GM20000 (cell line): Measurements from ENCODE around the gene MDP1.
A peak's percentile ranks its signal among the peaks of the same experiment; 100 is the strongest.

Source experiments
- DNase-seq: peaks from one replicate; pipeline ENCODE4 v3.0.0; 2012; ENCODE audit warnings: low spot score
- TF ChIP-seq, protein P1 (sequence below): IDR thresholded peaks from 2 replicates; pipeline ENCODE4 v1.5.1; 2012; ENCODE audit warnings: mild to moderate bottlenecking, control low read depth; ENCODE audit errors: extremely low read depth, missing control alignments

Gene MDP1

DNA sequence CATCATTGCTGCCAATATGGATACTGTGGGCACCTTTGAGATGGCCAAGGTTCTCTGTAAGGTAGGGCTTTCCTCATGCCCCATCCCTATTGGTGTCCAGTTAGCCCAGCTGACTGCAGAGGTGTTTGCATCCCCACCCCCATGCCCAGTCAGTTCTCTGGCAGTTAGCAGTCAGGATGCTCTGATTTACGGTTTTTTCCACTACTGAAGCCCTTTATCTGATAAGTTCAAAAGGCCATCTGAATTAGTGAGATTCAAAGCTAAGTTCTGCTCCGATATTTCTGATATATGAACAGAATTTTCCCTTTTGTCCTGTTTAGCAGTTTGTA, 17.6 kb upstream of the MDP1 start:
- DNase-seq = no peak
- TF ChIP-seq, protein P1, sequence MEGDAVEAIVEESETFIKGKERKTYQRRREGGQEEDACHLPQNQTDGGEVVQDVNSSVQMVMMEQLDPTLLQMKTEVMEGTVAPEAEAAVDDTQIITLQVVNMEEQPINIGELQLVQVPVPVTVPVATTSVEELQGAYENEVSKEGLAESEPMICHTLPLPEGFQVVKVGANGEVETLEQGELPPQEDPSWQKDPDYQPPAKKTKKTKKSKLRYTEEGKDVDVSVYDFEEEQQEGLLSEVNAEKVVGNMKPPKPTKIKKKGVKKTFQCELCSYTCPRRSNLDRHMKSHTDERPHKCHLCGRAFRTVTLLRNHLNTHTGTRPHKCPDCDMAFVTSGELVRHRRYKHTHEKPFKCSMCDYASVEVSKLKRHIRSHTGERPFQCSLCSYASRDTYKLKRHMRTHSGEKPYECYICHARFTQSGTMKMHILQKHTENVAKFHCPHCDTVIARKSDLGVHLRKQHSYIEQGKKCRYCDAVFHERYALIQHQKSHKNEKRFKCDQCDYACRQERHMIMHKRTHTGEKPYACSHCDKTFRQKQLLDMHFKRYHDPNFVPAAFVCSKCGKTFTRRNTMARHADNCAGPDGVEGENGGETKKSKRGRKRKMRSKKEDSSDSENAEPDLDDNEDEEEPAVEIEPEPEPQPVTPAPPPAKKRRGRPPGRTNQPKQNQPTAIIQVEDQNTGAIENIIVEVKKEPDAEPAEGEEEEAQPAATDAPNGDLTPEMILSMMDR = no peak

DNA sequence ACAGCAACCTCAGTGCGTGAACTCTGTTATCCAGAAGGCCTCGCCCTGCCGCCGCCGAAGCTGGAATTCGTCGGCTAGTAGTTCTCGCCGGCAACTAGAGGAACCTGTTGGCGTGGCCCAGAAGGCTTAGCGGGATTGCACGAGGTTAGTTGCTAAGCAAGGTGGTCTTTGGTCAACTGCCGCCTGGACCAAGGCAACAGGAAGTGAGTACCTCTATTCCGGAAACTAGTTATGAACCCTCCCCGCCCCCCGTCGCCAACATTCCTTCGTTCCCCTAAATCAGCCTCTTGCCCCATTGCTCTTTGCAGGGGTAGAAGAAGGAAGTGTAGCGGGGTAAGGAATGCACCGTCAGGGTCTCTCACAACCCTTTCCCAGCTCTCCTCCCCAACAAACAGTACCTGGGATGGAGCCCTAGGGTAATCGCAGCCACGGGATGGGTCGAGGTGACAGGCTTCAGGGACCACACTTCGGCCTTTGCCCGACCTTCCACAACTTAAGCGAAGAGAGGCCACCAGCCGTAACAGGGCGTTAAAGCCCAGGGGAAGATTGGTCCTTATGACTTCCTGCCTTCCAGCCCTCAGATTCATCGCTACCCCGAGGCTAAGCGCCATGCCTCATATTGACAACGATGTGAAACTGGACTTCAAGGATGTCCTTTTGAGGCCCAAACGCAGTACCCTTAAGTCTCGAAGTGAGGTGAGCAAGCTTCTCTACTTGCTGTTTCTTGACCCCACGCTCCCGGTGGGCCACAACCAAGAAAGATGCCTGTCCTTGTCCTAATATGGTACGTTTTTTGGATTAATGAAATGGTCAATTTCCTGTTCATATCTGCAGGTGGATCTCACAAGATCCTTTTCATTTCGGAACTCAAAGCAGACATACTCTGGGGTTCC, 17.0 kb upstream of the MDP1 start, which contains the start of gene GMPR2:
GMPR2 (plus strand) TSS at position 285 of the 893 bp plus-strand sequence; CDS start at position 610, 325 bp downstream.
- DNase-seq = peak; percentile 67
- TF ChIP-seq, protein P1 = no peak

DNA sequence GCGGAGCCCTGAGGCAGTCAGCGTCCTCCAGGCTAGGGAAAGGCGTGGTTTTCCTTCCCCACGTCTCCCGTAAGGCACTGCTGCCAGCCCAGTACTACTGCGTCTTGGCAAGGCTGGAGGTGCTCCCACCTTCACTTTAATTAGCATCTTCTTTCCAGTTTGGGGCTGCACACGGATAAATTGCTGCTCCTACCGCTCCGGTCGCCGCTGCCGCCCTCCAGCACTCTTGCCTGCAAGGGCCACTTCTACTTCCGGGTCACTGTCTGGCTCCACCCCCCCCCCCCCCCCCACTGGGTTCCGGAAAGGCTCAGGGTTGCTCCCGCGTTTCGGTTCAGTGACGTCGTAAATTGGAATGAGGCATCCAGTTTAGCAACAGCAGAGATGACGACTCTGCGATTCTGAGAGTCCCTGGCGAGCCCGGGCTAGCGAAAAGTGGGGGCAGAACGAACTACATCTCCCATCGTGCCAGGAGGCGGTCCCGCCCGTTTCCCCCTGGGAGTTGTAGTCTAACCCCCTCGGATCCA, 16.3 kb upstream of the MDP1 start, which contains the start of gene NEDD8:
NEDD8 (minus strand) TSS at position 247 of the 524 bp plus-strand sequence; CDS start at position 147, 100 bp downstream.
- TF ChIP-seq, protein P1 = no peak
- DNase-seq = peak; percentile 82

DNA sequence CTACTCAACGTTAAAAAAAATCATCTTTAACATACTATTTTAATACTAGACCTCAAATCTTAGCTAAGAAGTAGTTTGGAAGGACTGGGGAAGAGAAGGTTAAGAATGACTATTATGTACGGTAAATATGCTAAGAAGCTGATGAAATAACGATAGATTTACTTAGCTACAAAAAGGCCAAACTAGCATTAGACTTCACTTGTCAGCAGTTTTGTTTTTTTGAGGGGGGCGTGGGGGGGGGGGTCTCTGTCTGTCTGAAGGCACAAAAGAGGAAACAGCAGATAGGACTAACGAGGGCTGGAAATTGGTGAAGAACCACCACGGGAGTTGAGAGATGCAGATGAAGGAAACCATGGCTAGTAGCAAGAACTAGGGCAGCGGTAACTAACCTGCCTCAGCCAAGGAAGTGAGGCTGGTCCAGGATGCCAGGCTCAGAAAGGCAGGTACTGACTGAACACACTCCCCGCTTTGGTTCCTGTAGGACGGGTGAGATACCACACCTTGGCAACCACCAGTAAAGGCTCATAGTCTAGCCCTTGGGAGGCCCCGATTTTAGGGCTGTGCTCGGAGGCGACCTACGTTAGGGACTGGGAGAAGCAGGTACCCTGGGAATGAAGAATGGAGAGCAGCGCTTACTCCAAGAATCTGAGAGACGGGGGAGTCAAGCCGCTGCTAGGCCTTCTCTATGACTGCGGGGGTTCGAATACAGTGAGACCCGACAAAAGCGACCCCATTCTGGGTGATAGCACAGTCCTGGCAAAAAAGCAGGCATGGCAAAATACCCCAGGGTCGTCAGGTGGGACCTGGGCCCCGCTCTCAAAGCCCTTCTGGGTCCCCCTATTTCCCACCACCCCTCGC, 15.6 kb upstream of the MDP1 start:
- TF ChIP-seq, protein P1 = no peak

DNA sequence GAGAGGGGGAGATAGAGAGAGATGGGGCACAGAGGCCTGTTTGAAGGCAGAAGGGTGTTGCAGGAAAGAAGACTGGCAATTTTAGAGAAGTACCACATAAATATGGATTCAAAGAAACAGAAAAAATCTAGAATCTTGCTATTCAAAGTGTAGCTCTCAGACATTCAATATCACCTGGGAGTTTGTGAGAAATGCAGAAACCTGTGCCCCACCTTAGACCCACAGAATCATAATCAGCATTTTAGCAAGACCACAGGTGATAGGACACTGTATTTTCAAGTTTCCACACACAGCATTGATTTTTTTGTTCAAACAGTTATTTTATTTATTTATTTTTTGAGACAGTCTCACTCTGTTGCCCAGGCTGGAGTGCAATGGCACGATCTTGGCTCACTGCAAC, 13.0 kb upstream of the MDP1 start:
- TF ChIP-seq, protein P1 = no peak
- DNase-seq = no peak

More for the DNA sequence above, 15.6 kb upstream of the MDP1 start:
- no peak for DNase-seq

DNA sequence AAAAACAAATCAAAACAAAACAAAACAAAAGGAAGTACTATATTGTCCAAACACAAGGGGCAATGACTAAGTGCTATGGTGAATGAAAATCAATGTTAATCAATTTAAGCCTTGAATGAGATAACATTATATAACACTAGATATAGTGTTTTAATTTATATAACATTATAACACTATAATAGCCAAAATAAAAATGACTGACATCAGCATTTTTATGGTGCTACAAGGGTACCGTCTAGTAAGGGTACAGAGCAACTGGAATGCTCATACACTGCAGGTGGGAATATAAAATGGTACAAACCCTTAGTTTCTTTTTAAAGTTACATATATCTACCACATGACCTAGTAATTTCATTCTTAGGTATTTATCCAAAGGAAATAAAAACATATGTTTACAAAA, 10.6 kb upstream of the MDP1 start:
- no peak for DNase-seq
- TF ChIP-seq, protein P1 = no peak
